Measurements from ENCODE around the gene MAP3K2.

MAP3K2 gene, protein sequence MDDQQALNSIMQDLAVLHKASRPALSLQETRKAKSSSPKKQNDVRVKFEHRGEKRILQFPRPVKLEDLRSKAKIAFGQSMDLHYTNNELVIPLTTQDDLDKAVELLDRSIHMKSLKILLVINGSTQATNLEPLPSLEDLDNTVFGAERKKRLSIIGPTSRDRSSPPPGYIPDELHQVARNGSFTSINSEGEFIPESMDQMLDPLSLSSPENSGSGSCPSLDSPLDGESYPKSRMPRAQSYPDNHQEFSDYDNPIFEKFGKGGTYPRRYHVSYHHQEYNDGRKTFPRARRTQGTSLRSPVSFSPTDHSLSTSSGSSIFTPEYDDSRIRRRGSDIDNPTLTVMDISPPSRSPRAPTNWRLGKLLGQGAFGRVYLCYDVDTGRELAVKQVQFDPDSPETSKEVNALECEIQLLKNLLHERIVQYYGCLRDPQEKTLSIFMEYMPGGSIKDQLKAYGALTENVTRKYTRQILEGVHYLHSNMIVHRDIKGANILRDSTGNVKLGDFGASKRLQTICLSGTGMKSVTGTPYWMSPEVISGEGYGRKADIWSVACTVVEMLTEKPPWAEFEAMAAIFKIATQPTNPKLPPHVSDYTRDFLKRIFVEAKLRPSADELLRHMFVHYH

DNA sequence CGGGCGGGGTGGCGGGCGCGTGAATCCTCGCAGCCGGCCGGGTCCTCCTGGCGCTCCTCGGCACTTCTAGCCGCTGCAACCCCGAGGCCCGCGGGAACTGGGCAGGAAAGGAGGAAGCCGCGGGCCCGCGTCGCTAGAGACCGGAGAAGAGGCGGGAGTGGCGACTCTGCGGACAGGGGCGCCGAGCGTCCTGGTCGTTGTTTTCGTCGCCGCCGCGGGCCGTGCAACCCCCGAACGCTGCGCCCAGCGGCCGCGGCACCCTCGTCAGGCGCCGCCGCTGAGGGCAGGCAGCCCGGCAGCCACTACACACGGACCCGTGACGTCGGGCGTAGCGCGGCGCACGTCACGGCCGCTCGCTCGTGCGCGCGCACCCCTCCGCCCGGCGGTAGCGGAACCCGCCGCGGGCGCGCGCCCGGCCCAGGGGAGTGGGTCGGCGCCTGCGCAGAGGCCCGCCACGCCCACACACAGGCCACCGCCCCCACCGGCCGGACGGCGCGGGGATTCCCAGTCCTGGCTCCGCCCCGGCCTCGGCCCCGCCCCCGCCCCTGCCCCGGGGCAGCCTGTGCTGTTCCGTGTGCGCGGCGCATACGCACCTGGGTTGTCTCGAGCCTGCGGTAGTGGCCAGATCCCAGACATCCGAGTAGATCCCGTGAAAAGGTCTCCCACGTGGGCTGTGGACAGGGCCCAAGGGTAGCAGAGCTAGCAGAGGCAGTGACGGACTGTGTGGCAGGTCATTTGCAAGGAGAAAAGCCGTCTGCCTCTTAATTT is at the start of gene MAP3K2:
Gene MAP3K2 (minus strand): TSS at position 321 of the 768 bp plus-strand sequence. CDS start 44,846 bp downstream, outside the sequence.
- peak; percentile 81 to 95 for DNase-seq (ENCODE audit: low read depth in 1 of 2, low spot score in 1 of 2)

DNA sequence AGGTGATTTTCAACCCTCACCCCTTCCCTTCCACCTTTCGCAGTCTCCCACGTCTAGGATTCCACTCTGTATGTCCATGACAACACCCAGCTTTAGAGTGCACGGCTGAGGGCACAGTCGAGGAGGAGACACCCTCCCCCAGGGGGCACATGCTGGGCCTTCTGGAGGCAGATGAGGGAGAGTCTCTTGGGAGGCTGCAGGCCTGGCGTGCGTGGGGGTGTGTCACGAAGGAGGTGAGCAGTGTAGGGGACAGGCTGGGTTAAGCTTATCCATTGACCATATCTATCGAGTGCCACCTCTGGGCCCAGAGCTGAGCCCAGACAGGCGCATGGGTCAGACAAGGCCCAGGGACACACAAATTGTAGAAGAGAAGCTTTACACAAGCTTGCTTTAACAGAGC is 49.3 kb upstream of the MAP3K2 start:
- DNase-seq (ENCODE audit: low read depth in 1 of 2, low spot score in 1 of 2) = no peak

DNA sequence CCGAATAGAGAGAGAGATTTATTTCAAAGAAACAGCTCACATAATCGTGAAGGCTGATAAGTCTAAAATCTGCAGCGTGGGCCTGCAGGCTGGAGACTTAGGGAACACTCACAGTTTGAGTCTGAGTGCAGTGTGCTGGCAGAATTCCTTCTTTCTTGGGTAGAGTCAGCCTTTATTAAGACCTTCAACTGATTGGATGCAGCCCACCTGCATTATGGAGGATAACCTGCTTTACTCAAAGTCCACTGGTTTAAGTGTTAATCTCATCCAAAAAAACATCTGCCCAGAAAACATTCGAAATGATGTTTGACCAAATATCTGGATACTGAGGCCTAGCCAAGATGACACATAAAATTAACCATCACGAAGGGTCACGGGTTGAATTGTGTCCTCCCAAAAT is 46.7 kb upstream of the MAP3K2 start:
- DNase-seq (ENCODE audit: low read depth in 1 of 2, low spot score in 1 of 2) = no peak

DNA sequence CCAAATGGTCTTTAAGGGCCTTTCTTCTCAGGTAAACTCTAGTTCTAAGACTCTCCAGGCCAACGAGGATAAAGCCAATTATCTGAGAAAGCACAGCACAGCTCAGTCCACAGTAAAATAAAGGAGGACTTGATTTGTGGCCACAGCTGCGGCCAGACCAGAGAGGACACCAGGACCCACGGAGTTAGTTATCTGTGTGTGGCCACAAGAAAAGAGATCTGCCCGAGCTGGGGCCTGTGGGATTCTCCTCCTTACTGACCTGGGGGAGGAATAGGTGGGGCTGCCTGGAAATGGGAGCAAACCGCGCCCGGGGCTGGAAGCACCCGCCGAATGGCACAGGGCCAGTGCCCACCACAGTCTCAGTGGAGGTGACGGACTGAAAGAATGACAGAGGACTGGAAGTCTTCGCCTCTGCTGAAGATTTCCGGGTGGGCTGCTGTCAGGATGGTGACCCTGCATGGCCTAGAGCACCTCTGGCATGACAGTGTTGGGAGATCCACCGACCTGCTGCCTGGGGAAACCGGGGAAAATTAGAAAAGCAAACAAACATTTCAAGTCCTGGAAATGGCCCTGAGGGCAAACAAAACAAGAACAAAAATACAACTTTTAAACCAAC is 43.7 kb upstream of the MAP3K2 start:
- no peak for DNase-seq (ENCODE audit: low read depth in 1 of 2, low spot score in 1 of 2)

DNA sequence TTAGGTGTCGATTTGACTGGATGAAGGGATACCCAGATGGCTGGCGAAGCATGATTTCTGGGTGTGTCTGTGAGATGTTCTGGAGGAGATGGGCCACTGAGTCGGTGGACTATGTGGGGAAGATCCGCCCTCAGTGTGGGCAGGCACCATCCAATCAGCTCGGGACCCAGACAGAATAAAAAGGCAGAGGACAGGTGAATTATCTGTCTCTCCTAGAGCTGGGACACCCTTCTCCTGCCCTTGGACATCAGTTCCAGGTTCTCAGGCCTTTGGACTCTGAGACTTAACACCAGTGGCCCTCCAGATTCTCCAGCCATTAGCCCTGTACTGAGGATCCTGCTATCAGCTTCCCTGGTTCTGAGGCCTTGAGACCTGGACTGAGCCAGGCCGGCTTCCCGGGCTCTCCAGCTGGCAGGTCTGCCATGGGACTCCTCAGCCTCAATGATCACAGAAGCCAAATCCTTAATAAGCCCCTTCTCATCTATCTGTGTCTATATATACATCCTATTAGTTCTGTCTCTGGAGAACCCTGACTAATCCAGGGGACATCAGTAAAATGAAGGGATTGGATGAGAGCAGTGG is 42.2 kb upstream of the MAP3K2 start:
- no peak for DNase-seq (ENCODE audit: low read depth in 1 of 2, low spot score in 1 of 2)

DNA sequence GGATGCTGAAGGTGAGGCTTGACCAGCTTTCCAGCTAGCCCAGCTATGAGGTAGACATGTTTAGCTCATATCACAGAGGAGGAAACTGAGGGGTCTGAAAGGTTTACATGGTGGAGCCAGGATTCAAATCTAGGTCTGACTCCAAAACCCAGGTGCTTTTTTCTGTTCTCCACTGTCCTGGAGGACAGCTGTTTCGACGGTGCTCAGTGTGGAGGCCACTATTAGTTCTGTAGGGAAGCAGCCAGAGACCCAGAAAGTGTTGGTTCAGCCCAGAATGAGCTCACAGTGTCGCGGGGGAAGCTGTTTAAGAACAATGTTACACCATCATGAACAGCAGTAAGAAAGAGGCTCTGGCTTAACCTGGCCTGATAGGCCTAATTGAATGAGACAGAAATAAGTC is 41.5 kb upstream of the MAP3K2 start:
- no peak for DNase-seq (ENCODE audit: low read depth in 1 of 2, low spot score in 1 of 2)

DNA sequence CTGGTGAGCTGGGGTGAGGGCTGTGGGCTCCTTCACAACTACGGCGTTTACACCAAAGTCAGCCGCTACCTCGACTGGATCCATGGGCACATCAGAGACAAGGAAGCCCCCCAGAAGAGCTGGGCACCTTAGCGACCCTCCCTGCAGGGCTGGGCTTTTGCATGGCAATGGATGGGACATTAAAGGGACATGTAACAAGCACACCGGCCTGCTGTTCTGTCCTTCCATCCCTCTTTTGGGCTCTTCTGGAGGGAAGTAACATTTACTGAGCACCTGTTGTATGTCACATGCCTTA is 41.0 kb upstream of the MAP3K2 start:
- no peak for DNase-seq (ENCODE audit: low read depth in 1 of 2, low spot score in 1 of 2)

DNA sequence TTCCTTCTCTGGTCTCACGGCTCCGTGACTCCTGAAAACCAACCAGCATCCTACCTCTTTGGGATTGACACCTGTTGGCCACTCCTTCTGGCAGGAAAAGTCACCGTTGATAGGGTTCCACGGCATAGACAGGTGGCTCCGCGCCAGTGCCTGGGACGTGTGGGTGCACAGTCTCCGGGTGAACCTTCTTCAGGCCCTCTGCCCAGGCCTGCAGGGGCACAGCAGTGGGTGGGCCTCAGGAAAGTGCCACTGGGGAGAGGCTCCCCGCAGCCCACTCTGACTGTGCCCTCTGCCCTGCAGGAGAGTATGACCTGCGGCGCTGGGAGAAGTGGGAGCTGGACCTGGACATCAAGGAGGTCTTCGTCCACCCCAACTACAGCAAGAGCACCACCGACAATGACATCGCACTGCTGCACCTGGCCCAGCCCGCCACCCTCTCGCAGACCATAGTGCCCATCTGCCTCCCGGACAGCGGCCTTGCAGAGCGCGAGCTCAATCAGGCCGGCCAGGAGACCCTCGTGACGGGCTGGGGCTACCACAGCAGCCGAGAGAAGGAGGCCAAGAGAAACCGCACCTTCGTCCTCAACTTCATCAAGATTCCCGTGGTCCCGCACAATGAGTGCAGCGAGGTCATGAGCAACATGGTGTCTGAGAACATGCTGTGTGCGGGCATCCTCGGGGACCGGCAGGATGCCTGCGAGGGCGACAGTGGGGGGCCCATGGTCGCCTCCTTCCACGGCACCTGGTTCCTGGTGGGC is 40.5 kb upstream of the MAP3K2 start:
- no peak for DNase-seq (ENCODE audit: low read depth in 1 of 2, low spot score in 1 of 2)

DNA sequence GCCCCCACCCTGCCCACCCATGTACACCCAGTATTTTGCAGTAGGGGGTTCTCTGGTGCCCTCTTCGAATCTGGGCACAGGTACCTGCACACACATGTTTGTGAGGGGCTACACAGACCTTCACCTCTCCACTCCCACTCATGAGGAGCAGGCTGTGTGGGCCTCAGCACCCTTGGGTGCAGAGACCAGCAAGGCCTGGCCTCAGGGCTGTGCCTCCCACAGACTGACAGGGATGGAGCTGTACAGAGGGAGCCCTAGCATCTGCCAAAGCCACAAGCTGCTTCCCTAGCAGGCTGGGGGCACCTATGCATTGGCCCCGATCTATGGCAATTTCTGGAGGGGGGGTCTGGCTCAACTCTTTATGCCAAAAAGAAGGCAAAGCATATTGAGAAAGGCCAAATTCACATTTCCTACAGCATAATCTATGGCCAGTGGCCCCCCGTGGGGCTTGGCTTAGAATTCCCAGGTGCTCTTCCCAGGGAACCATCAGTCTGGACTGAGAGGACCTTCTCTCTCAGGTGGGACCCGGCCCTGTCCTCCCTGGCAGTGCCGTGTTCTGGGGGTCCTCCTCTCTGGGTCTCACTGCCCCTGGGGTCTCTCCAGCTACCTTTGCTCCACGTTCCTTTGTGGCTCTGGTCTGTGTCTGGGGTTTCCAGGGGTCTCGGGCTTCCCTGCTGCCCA is 39.7 kb upstream of the MAP3K2 start:
- DNase-seq (ENCODE audit: low read depth in 1 of 2, low spot score in 1 of 2) = no peak

DNA sequence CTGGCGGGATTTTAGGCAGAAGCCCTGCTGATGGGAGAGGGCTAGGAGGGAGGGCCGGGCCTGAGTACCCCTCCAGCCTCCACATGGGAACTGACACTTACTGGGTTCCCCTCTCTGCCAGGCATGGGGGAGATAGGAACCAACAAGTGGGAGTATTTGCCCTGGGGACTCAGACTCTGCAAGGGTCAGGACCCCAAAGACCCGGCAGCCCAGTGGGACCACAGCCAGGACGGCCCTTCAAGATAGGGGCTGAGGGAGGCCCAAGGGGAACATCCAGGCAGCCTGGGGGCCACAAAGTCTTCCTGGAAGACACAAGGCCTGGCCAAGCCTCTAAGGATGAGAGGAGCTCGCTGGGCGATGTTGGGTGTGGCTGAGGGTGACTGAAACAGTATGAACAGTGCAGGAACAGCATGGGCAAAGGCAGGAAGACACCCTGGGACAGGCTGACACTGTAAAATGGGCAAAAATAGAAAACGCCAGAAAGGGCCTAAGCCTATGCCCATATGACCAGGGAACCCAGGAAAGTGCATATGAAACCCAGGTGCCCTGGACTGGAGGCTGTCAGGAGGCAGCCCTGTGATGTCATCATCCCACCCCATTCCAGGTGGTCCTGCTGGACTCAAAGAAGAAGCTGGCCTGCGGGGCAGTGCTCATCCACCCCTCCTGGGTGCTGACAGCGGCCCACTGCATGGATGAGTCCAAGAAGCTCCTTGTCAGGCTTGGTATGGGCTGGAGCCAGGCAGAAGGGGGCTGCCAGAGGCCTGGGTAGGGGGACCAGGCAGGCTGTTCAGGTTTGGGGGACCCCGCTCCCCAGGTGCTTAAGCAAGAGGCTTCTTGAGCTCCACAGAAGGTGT is 39.0 kb upstream of the MAP3K2 start:
- no peak for DNase-seq (ENCODE audit: low read depth in 1 of 2, low spot score in 1 of 2)

DNA sequence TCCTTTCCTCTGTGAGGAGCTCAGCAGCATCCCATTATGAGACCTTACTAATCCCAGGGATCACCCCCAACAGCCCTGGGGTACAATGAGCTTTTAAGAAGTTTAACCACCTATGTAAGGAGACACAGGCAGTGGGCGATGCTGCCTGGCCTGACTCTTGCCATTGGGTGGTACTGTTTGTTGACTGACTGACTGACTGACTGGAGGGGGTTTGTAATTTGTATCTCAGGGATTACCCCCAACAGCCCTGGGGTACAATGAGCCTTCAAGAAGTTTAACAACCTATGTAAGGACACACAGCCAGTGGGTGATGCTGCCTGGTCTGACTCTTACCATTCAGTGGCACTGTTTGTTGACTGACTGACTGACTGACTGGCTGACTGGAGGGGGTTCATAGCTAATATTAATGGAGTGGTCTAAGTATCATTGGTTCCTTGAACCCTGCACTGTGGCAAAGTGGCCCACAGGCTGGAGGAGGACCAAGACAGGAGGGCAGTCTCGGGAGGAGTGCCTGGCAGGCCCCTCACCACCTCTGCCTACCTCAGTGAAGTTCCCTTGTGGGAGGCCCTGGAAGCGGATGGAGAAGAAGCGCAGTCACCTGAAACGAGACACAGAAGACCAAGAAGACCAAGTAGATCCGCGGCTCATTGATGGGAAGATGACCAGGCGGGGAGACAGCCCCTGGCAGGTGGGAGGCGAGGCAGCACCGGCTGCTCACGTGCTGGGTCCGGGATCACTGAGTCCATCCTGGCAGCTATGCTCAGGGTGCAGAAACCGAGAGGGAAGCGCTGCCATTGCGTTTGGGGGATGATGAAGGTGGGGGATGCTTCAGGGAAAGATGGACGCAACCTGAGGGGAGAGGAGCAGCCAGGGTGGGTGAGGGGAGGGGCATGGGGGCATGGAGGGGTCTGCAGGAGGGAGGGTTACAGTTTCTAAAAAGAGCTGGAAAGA is 38.0 kb upstream of the MAP3K2 start:
- no peak for DNase-seq (ENCODE audit: low read depth in 1 of 2, low spot score in 1 of 2)

DNA sequence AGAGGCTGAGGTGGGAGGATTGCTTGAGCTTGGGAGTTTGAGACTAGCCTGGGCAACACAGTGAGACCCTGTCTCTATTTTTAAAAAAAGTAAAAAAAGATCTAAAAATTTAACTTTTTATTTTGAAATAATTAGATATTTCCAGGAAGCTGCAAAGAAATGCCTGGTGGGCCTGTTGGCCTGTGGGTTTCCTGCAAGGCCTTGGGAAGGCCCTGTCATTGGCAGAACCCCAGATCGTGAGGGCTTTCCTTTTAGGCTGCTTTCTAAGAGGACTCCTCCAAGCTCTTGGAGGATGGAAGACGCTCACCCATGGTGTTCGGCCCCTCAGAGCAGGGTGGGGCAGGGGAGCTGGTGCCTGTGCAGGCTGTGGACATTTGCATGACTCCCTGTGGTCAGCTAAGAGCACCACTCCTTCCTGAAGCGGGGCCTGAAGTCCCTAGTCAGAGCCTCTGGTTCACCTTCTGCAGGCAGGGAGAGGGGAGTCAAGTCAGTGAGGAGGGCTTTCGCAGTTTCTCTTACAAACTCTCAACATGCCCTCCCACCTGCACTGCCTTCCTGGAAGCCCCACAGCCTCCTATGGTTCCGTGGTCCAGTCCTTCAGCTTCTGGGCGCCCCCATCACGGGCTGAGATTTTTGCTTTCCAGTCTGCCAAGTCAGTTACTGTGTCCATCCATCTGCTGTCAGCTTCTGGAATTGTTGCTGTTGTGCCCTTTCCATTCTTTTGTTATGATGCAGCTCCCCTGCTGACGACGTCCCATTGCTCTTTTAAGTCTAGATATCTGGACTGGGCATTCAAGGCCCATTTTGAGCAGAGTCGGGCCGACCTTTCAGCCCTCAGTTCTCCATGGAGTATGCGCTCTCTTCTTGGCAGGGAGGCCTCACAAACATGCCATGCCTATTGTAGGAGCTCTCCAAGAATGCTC is 37.1 kb upstream of the MAP3K2 start:
- no peak for DNase-seq (ENCODE audit: low read depth in 1 of 2, low spot score in 1 of 2)

DNA sequence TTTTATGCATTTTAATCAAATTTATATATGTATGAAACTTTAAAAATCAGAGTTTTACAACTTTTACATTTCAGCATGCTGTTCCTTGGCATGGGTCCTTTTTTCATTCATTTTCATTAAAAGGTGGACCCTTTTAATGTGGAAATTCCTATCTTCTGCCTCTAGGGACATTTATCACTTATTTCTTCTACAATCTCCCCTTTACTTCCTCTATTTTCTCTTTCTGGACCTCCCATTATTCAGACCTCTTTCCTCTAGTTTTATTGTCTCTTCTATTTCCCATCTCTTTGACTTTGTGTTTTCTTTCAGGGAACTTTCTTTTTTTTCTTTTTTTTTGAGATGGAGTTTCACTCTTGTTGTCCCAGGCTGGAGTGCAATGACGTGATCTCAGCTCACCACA is 36.1 kb upstream of the MAP3K2 start:
- DNase-seq (ENCODE audit: low read depth in 1 of 2, low spot score in 1 of 2) = no peak

DNA sequence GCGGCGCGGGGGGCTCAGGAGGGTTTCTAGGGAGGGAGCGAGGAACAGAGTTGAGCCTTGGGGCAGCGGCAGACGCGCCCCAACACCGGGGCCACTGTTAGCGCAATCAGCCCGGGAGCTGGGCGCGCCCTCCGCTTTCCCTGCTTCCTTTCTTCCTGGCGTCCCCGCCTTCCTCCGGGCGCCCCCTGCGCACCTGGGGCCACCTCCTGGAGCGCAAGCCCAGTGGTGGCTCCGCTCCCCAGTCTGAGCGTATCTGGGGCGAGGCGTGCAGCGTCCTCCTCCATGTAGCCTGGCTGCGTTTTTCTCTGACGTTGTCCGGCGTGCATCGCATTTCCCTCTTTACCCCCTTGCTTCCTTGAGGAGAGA is 35.7 kb upstream of the MAP3K2 start:
- DNase-seq (ENCODE audit: low read depth in 1 of 2, low spot score in 1 of 2) = no peak

DNA sequence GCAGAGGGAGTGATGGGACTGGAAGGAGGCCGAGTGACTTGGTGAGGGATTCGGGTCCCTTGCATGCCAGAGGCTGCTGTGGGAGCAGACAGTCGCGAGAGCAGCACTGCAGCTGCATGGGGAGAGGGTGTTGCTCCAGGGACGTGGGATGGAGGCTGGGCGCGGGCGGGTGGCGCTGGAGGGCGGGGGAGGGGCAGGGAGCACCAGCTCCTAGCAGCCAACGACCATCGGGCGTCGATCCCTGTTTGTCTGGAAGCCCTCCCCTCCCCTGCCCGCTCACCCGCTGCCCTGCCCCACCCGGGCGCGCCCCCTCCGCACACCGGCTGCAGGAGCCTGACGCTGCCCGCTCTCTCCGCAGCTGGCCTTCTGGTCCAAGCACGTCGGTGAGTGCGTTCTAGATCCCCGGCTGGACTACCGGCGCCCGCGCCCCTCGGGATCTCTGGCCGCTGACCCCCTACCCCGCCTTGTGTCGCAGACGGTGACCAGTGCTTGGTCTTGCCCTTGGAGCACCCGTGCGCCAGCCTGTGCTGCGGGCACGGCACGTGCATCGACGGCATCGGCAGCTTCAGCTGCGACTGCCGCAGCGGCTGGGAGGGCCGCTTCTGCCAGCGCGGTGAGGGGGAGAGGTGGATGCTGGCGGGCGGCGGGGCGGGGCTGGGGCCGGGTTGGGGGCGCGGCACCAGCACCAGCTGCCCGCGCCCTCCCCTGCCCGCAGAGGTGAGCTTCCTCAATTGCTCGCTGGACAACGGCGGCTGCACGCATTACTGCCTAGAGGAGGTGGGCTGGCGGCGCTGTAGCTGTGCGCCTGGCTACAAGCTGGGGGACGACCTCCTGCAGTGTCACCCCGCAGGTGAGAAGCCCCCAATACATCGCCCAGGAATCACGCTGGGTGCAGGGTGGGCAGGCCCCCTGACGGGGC is 35.0 kb upstream of the MAP3K2 start:
- DNase-seq (ENCODE audit: low read depth in 1 of 2, low spot score in 1 of 2) = no peak
